ENCODE data around the gene CFAP57. TPM values are rescaled to one million over a fixed set of nuclear protein-coding genes. Genes with fewer than 3 reads are reported as not detected.

CFAP57 gene
- polyA plus RNA-seq, 1 donor from 2014 or later: 0.17 TPM

DNA sequence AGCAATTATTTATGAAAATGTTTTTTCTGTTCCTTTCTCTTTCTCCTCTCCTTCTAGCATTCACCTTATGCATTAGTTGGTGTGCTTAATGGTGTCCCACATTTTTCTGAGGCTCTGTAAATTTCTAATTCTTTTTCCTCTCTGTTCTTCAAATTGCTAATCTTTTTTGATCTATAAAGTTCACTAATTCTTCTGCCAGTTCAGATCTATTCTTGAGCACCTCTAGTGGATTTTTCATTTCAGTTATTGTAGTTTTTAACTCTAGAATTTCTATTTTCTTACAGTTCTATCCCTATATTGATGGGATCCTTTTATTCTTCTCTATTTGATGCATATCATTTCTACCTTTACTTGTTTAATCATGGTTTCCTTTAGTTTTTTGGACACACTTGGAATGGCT is 22.4 kb downstream of the CFAP57 start:
- H3K4me2 ChIP-seq (ENCODE audit: low read length): no peak overlapping the region
- TF ChIP-seq POLR2AphosphoS5 (IDR thresholded peaks at IDR 0.05) (no peak), SMC3 (conservative IDR thresholded peaks at IDR 0.05; ENCODE audit: poor library complexity) (no peak), EZH2 (IDR thresholded peaks at IDR 0.05; ENCODE audit: borderline replicate concordance, insufficient read depth, low read length, poor library complexity, severe bottlenecking) (no peak), RAD21 (conservative IDR thresholded peaks at IDR 0.05) (no peak), TAF1 (IDR thresholded peaks at IDR 0.05; ENCODE audit: low read depth) (no peak), REST (IDR thresholded peaks at IDR 0.05; ENCODE audit: borderline replicate concordance) (no peak), EP300 (conservative IDR thresholded peaks at IDR 0.05; ENCODE audit: poor library complexity, severe bottlenecking) (no peak)

DNA sequence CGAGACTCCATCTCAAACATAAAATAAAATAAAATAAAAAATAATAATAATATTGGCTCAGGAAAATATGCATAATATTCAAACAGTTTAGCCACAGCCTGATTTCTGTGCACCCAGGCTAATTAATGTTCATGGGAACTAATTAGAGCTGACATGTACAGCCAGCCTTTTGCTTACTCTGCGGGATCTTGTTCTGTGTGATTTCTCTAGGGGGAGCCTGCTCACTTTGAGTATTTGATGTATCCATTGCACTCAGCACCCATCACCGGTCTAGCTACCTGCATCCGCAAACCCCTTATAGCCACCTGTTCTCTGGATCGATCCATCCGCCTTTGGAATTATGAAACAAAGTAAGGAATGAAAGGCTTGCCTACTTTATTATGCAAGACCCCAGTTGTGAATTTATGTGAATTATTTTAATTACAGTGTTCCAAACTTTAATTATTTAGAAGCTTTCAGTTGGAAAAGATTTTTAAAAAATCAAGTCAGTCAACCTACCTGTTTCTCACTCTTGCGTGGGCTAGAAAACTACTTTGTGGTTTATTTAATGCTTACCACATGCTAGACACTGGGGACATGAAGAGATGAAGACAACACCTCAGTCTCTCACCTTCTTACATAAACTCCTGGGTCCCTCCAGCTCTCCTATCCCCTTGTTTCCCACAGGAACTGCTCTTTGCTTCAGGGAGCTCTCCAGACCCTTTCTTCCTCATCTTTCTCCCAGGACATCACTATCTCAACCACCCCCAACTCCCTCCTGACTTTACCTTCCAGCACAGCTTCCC is 25.4 kb downstream of the CFAP57 start:
- Histone ChIP-seq H3K27me3 (ENCODE audit: insufficient read depth, low read depth, low read length) (no peaks in the 10 kb centered on the region), H3K27ac (ENCODE audit: low read length) (no peak overlapping the region), H3K9me3 (ENCODE audit: low read length) (no peaks in the 10 kb centered on the region), H3K36me3 (ENCODE audit: insufficient read depth, low read length) (no peaks in the 10 kb centered on the region), H3K4me2 (ENCODE audit: low read length) (no peak overlapping the region), H2AFZ (ENCODE audit: low read depth, low read length) (no peak overlapping the region), H3K4me3 (ENCODE audit: low read length) (no peak overlapping the region), H3K79me2 (replicated peaks; ENCODE audit: insufficient read depth, low read length) (no peaks in the 10 kb centered on the region), H3K9me2 (ENCODE audit: insufficient read depth, low read length) (no peaks in the 10 kb centered on the region), H3K9ac (ENCODE audit: low read length) (no peak overlapping the region), H4K20me1 (ENCODE audit: insufficient read depth) (no peaks in the 10 kb centered on the region), H3F3A (ENCODE audit: insufficient read depth, low read length, poor library complexity, severe bottlenecking) (no peaks in the 10 kb centered on the region)
- TF ChIP-seq EP300 (conservative IDR thresholded peaks at IDR 0.05; ENCODE audit: poor library complexity, severe bottlenecking): no peak
- TF ChIP-seq EZH2 (IDR thresholded peaks at IDR 0.05; ENCODE audit: borderline replicate concordance, insufficient read depth, low read length, poor library complexity, severe bottlenecking): no peak
- TF ChIP-seq TAF1 (IDR thresholded peaks at IDR 0.05; ENCODE audit: low read depth): no peak
- no peak for TF ChIP-seq RAD21 (conservative IDR thresholded peaks at IDR 0.05)
- no peak for TF ChIP-seq MXI1 (conservative IDR thresholded peaks at IDR 0.05; ENCODE audit: poor library complexity, severe bottlenecking)
- TF ChIP-seq CTCF (IDR thresholded peaks at IDR 0.05; ENCODE audit: poor library complexity, severe bottlenecking): no peak
- TF ChIP-seq SMC3 (conservative IDR thresholded peaks at IDR 0.05; ENCODE audit: poor library complexity): no peak
- no peak for TF ChIP-seq REST (IDR thresholded peaks at IDR 0.05; ENCODE audit: borderline replicate concordance)

More for the DNA sequence above, 22.4 kb downstream of the CFAP57 start:
- Histone ChIP-seq H3K4me3 (ENCODE audit: low read length) (no peak overlapping the region), H4K20me1 (ENCODE audit: insufficient read depth) (no peaks in the 10 kb centered on the region), H3K9ac (ENCODE audit: low read length) (no peak overlapping the region), H3K27me3 (ENCODE audit: insufficient read depth, low read depth, low read length) (no peaks in the 10 kb centered on the region), H3K27ac (ENCODE audit: low read length) (no peak overlapping the region), H3K36me3 (ENCODE audit: insufficient read depth, low read length) (no peaks in the 10 kb centered on the region), H3F3A (ENCODE audit: insufficient read depth, low read length, poor library complexity, severe bottlenecking) (no peaks in the 10 kb centered on the region), H3K79me2 (replicated peaks; ENCODE audit: insufficient read depth, low read length) (no peaks in the 10 kb centered on the region), H3K9me3 (ENCODE audit: low read length) (no peaks in the 10 kb centered on the region), H2AFZ (ENCODE audit: low read depth, low read length) (no peak overlapping the region), H3K9me2 (ENCODE audit: insufficient read depth, low read length) (no peaks in the 10 kb centered on the region)

All from neural cell (in vitro differentiated cells).